K562 (cell line): ENCODE data around the gene GORASP1.

ENCODE experiments used
- EHMT2 ChIP-seq: fragments of 450-650 bp; IDR thresholded peaks from 2 replicates; pipeline ENCODE4 v1.6.1; 2018; ENCODE audit warnings: antibody characterized with exemption
- NFYB ChIP-seq: IDR thresholded peaks from 2 replicates; pipeline ENCODE4 v1.6.1; 2011; ENCODE audit warnings: mild to moderate bottlenecking, moderate library complexity; ENCODE audit not compliant: insufficient read length; ENCODE audit errors: extremely low read depth
- PHF8 ChIP-seq: fragments of 200-600 bp; sonication (generic); IDR thresholded peaks from 2 replicates; pipeline ENCODE4 v1.6.1; 2012; ENCODE audit warnings: mixed run types, mild to moderate bottlenecking, inconsistent platforms, low read length, moderate library complexity, borderline replicate concordance
- TAF1 ChIP-seq: IDR thresholded peaks from 2 replicates; pipeline ENCODE4 v1.6.1; 2011; ENCODE audit warnings: mild to moderate bottlenecking, low read length, moderate library complexity; ENCODE audit not compliant: insufficient read depth, control insufficient read depth, severe bottlenecking; ENCODE audit errors: extremely low read depth
- U2AF1 ChIP-seq: fragments of 200-400 bp; formaldehyde crosslinking; optimal IDR thresholded peaks from 2 replicates; pipeline ENCODE3; 2017; ENCODE audit warnings: mild to moderate bottlenecking, low read depth, low read length, moderate library complexity
- ZNF3 ChIP-seq: fragments of 250-450 bp; sonication (Bioruptor Pico); IDR thresholded peaks from 2 replicates; pipeline ENCODE4 v1.5.0; 2021; ENCODE audit warnings: mild to moderate bottlenecking, moderate library complexity
- TF ChIP-seq, protein P1 (sequence below): fragments of 450-650 bp; formaldehyde crosslinking; IDR thresholded peaks from 2 replicates; pipeline ENCODE4 v1.4.0; 2022; ENCODE audit warnings: missing genetic modification characterization
- TF ChIP-seq, protein P2 (sequence below): IDR thresholded peaks from 3 replicates; pipeline ENCODE4 v1.6.1; 2011; ENCODE audit warnings: borderline replicate concordance, mild to moderate bottlenecking, moderate library complexity; ENCODE audit not compliant: insufficient read length; ENCODE audit errors: extremely low read depth
- TF ChIP-seq, protein P3 (sequence below): fragments of 250-450 bp; sonication (Bioruptor Pico); IDR thresholded peaks from 2 replicates; pipeline ENCODE4 v1.4.0; 2020; ENCODE audit warnings: borderline replicate concordance
- TF ChIP-seq, protein P4 (sequence below), 3 experiments: IDR thresholded peaks in 2 of 3; conservative IDR thresholded peaks in 1 of 3; 2 replicates each; pipeline ENCODE4 v1.5.1; 2011 to 2012; ENCODE audit warnings: low read length in 3 of 3, mild to moderate bottlenecking in 3 of 3, control low read depth in 2 of 3, improper control_type of control experiment in 1 of 3, inconsistent platforms in 1 of 3, low read depth in 1 of 3, mixed read lengths in 1 of 3, moderate library complexity in 1 of 3; ENCODE audit not compliant: insufficient read depth in 2 of 3

DNA sequence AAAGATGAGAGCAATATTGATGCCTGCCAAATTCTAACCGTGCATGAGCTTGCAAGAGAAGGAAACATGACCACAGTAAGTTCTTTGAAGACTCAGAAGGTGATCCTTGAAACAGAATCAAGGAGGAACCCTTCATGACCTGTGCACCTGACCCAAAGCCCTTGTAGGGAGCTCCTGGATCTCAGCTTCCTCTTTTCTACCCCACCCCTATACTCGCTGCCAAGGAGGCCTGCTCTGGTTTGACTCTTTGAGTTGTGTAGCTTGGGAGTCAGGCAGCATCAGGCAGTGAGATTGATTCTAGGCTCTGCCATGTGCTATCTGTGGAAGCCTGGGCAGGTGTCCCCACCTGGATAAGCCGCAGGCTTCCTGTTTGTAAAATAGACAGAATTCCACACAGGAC, 10.7 kb upstream of the GORASP1 start:
- TF ChIP-seq, protein P1, sequence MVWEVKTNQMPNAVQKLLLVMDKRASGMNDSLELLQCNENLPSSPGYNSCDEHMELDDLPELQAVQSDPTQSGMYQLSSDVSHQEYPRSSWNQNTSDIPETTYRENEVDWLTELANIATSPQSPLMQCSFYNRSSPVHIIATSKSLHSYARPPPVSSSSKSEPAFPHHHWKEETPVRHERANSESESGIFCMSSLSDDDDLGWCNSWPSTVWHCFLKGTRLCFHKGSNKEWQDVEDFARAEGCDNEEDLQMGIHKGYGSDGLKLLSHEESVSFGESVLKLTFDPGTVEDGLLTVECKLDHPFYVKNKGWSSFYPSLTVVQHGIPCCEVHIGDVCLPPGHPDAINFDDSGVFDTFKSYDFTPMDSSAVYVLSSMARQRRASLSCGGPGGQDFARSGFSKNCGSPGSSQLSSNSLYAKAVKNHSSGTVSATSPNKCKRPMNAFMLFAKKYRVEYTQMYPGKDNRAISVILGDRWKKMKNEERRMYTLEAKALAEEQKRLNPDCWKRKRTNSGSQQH (CRISPR knock-in tag) = no peak
- TF ChIP-seq NFYB = no peak
- TF ChIP-seq, protein P2, sequence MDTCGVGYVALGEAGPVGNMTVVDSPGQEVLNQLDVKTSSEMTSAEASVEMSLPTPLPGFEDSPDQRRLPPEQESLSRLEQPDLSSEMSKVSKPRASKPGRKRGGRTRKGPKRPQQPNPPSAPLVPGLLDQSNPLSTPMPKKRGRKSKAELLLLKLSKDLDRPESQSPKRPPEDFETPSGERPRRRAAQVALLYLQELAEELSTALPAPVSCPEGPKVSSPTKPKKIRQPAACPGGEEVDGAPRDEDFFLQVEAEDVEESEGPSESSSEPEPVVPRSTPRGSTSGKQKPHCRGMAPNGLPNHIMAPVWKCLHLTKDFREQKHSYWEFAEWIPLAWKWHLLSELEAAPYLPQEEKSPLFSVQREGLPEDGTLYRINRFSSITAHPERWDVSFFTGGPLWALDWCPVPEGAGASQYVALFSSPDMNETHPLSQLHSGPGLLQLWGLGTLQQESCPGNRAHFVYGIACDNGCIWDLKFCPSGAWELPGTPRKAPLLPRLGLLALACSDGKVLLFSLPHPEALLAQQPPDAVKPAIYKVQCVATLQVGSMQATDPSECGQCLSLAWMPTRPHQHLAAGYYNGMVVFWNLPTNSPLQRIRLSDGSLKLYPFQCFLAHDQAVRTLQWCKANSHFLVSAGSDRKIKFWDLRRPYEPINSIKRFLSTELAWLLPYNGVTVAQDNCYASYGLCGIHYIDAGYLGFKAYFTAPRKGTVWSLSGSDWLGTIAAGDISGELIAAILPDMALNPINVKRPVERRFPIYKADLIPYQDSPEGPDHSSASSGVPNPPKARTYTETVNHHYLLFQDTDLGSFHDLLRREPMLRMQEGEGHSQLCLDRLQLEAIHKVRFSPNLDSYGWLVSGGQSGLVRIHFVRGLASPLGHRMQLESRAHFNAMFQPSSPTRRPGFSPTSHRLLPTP = no peak
- no peak for TF ChIP-seq PHF8
- TF ChIP-seq, protein P3, sequence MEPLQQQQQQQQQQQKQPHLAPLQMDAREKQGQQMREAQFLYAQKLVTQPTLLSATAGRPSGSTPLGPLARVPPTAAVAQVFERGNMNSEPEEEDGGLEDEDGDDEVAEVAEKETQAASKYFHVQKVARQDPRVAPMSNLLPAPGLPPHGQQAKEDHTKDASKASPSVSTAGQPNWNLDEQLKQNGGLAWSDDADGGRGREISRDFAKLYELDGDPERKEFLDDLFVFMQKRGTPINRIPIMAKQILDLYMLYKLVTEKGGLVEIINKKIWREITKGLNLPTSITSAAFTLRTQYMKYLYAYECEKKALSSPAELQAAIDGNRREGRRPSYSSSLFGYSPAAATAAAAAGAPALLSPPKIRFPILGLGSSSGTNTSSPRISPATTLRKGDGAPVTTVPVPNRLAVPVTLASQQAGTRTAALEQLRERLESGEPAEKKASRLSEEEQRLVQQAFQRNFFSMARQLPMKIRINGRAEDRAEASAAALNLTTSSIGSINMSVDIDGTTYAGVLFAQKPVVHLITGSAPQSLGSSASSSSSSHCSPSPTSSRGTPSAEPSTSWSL (CRISPR knock-in tag) = no peak
- no peak for TF ChIP-seq EHMT2
- no peak for TF ChIP-seq ZNF3
- no peak for TF ChIP-seq U2AF1
- TF ChIP-seq TAF1 = no peak
- TF ChIP-seq, protein P4, sequence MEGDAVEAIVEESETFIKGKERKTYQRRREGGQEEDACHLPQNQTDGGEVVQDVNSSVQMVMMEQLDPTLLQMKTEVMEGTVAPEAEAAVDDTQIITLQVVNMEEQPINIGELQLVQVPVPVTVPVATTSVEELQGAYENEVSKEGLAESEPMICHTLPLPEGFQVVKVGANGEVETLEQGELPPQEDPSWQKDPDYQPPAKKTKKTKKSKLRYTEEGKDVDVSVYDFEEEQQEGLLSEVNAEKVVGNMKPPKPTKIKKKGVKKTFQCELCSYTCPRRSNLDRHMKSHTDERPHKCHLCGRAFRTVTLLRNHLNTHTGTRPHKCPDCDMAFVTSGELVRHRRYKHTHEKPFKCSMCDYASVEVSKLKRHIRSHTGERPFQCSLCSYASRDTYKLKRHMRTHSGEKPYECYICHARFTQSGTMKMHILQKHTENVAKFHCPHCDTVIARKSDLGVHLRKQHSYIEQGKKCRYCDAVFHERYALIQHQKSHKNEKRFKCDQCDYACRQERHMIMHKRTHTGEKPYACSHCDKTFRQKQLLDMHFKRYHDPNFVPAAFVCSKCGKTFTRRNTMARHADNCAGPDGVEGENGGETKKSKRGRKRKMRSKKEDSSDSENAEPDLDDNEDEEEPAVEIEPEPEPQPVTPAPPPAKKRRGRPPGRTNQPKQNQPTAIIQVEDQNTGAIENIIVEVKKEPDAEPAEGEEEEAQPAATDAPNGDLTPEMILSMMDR (IDR thresholded peaks at IDR 0.05 in 2 of 3, conservative IDR thresholded peaks at IDR 0.05 in 1 of 3; ENCODE audit: insufficient read depth in 2 of 3, low read depth in 1 of 3, low read length in 3 of 3) = no peak
